Sigmoid colon (tissue), 3 donors: ENCODE data around the gene ESYT1.

Source experiments
- POLR2A ChIP-seq, 2 donors: fragments of 450-650 bp; IDR thresholded peaks; one replicate each; pipeline ENCODE4 v1.6.1; 2016; ENCODE audit warnings: antibody characterized with exemption in 2 of 2, mild to moderate bottlenecking in 2 of 2, moderate library complexity in 2 of 2
- TF ChIP-seq, protein P1 (sequence below), 4 experiments: fragments of 450-650 bp in 3 of 4; fragments of 200-600 bp in 1 of 4; IDR thresholded peaks; one replicate each; pipeline ENCODE4 v1.5.1; 2016 to 2019; ENCODE audit warnings: antibody characterized with exemption in 4 of 4, mild to moderate bottlenecking in 3 of 4, moderate library complexity in 2 of 4

- TF ChIP-seq, protein P1, sequence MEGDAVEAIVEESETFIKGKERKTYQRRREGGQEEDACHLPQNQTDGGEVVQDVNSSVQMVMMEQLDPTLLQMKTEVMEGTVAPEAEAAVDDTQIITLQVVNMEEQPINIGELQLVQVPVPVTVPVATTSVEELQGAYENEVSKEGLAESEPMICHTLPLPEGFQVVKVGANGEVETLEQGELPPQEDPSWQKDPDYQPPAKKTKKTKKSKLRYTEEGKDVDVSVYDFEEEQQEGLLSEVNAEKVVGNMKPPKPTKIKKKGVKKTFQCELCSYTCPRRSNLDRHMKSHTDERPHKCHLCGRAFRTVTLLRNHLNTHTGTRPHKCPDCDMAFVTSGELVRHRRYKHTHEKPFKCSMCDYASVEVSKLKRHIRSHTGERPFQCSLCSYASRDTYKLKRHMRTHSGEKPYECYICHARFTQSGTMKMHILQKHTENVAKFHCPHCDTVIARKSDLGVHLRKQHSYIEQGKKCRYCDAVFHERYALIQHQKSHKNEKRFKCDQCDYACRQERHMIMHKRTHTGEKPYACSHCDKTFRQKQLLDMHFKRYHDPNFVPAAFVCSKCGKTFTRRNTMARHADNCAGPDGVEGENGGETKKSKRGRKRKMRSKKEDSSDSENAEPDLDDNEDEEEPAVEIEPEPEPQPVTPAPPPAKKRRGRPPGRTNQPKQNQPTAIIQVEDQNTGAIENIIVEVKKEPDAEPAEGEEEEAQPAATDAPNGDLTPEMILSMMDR (IDR thresholded peaks at IDR 0.05) = no peak
- TF ChIP-seq POLR2A (IDR thresholded peaks at IDR 0.05) = no peak
Measured at GRCh38 chr12:56122637-56123036, 5.4 kb upstream of the ESYT1 start.
